GM19035 (cell line): Measurements from ENCODE around the gene SMLR1.
"Not testable (repeated sequence)": the region's sequence is repeated elsewhere in the genome, so short reads cannot be mapped to it uniquely, and the experiment has no call there.

ENCODE experiments used
- ATAC-seq: cut with Tn5 transposase; IDR thresholded peaks from one replicate; pipeline ENCODE4 v1.9.1; 2021; ENCODE audit not compliant: unreplicated experiment

The SMLR1 gene

DNA sequence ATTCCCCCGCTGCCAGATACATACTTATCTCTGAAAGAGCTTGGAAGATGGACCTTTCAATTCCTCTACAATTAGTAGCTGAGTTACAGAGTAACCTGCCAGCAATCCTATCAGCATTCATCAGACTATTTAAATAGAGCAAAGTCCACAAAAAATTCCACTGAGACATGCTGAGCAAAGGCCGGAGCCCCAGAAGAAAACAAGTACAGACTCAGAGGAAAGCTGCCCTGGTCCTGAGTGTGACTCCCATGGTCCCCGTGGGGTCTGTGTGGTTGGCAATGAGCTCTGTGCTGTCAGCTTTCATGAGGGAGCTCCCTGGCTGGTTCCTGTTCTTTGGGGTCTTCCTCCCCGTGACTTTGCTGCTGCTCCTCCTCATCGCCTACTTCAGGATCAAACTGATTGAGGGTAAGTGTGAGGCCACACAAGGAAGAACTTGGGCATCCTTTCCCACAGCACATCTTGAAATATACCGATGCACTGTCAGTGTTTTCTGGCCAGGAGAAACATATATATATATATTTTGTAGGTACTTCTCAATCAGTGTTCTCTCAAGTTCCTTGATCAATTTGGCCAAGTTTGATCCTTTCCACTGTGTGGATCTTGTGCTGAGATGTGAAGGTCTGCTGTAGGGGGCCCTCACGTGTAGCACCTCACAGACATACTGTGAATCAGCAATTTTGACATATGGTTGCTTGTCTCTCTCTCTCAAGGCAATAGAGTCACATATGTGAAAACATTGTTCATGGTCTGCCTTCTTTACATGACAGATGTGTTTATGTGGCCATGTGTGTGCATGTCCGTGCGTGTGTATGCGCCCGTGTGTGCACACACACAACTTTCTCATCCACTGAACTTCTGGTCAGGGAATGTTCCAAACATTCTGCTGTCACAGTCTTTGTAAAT, at the start of gene SMLR1:
TSS of gene SMLR1 (plus strand) at position 160 of the 903 bp plus-strand sequence. CDS start at position 168, 8 bp downstream.
- no peak for ATAC-seq

DNA sequence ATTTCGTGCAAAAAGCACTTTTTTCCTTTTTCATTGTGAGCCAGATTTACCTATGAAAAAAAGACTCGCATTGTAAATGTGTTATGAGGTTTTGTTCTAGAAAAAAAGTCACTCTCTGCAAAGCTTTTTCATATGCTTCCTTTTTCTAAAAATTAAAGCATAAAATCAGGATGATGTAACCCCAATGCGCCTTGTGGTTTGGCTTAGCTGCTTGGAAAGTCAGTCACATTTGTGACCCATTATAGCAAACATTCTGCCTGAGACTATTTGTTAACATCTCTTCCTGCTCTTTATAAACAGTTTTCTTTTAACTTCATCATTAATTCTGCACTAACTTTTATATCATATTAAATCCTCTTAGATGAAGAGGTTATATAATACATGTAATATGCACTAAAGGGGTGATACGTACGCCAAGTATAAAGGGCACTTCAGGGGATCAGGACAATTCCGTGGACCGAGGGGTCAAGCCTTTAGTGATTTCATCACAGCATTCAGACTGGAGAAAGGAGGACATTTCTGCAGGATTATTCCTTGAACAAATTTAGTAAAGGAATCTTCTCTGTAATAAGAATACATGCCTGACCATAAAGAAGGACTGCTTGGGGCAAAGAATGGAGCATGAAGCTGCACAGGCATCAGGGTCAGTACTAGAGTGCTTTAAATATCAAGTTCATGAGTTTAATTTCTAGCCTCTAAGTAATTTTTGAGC, 48.1 kb upstream of the SMLR1 start:
- ATAC-seq: no peak

DNA sequence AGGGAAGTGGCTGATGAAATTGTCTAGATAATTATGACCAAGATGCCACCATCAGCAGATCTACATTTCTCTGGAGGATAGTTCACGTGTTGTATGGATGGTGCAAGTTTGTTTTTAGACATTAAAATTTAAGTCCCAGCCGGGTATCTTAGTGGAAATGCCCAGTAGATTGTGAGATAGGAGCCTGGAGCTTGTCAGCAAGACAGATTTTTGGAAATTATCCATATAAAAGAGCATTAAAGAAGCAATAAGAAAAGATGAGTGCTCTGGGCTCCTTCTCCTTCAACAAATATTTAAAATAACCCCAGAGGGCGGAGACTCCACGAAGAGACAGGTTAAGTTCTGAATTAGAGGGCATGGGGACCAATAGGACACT, 47.6 kb upstream of the SMLR1 start:
- ATAC-seq: no peak

DNA sequence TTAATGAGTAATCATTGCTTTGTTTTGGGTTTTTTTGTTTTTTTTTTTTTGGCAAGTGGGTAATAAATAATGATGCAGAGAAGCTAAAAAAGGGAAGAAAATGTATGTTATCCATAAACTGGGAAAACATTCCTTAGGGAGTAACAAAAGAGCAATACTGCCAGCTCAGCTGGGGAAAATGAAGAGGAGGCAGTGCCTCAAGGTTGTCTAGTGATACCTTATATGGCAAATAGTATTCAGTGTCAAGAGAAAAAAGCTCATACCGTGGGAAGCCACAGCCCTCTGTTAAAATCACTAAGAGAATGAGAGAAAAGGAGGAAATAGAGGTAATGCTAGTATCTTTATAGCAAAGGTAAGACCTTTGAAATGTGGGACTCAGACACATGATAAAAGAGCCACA, 47.1 kb upstream of the SMLR1 start:
- no peak for ATAC-seq

DNA sequence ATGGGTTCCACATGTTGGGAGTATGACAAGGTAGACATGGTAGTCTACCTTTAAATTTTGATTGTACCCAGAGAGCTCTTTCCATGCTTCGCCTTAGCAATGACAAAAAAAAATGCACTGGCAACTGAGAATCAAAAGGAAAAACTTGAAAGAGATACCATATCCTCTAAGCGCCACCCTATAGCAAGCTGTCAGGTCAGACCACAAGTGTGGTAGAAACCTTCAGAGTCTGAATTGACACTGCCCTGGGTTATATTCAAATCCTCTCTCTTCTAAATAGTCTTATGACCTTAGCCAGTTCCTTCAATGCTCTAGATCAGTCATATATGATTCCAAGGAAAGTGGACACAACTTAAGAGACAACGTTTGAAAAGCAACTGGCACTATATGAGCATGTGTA, 45.6 kb upstream of the SMLR1 start:
- no peak for ATAC-seq

DNA sequence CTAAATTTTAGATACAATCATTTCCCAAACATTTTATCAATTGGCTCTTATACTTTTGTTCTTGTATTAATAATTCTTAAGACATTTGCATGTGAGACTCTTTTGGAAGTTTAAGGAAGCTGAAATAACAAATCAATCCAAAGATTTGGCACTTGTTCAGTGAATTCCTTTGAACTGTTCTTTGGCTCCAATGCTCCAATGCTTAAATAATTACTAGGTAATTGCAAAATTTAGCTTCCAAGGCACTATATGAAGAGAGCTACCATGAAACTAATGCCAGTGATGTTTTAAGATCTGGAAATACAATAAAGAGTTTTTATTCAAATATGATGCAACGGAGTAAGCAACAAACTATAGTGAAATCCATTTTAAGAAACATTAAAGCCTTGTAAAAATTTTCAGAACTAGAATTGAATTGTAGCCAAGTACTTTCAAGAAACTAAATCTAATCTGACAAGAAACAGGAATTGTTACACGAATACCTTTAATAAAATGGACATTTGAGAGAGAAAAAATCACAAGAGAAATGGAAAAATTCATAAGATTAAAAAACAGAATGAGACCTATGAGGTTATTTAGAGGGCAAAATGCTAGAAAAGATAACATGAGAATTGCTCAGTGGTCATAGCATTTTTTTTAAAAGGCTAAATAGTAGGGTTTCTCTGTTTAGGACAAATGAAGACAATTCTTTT, 43.6 kb upstream of the SMLR1 start:
- ATAC-seq: no peak

DNA sequence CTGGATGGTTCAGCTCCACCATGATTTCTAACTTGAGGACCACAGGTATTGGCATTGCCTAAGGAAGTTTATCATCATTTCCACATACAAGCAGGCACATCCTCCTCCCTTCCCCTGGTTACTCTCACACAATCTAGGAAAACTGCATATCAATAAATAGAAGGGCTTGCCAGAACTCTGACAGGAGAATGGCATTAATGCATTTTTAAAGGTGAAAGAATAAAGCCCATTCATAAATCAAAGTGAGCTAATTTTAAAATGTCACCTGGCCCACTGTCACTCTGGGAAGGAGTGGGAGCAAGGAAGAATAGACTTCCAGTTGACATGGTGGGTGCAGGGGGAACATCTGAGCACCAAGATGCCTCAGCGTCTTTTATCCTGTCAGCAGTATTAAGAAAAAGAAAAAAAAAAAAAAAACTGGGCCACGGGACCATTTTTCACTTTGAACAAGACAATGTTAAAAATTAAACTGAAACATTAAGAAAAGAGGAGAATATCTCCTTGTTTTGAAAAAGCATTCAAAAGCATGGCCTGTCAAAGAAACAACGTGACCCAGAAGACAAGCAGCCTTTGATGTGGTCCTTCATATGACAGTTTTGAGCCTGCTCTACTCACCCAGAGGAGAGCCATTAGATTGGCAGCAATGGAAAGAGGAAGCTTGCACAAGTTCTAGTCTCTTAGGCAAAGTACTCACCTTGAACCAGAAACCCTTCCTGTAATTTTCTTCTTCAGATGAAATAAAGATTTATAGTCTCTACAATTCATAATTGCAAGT, 39.3 kb upstream of the SMLR1 start:
- ATAC-seq: no peak

DNA sequence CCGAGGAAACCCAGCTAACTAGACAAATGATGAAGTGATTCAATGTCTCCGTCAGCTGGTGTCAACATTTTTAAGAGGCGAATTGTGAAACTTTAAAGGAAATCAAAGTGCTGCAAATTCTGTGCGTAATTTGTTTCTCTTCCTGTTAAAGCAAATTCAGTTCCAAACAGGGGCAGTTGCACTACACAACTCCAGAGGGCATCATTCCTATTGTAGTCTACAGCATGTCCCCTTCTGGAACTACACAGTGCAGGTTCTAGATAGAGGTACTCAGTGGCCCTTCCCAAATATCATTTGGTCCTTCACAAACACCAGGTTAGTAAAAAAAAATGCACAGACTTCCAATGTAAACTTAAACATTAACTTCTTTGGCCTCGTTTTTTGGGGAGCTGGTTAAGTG, 38.3 kb upstream of the SMLR1 start:
- no peak for ATAC-seq

DNA sequence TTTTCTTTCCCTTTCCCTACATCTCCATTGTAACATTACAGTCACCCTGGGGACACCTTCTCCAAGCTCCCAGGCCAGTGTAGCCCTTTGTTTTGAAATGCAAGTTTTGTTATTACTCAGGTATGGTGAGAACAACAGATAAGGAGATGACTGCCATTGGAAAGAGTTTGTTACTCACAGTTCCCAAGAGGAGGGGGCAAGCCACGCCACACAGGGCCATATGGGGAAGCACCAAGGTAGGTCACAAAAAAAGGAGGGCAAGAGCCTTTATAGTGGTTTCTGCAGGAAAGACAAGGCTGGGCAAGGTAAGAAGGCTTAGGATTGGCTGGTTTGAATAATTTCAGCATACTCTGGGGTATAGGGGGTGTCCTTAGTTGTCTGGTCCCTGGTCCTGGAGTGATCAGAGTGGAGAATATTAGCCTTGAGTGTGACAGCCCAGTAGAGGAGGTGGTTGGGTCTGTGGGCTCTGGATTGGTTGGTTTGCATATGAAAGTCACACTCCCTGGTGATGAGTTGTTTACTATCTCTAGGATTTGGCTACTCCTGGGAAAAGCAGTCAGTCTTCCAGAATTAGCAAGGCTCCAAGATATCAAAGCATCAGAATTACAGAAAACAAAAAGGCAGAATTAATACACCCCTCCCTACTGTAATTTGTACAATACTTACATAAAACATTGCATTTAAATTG, 33.1 kb upstream of the SMLR1 start:
- ATAC-seq: no peak

DNA sequence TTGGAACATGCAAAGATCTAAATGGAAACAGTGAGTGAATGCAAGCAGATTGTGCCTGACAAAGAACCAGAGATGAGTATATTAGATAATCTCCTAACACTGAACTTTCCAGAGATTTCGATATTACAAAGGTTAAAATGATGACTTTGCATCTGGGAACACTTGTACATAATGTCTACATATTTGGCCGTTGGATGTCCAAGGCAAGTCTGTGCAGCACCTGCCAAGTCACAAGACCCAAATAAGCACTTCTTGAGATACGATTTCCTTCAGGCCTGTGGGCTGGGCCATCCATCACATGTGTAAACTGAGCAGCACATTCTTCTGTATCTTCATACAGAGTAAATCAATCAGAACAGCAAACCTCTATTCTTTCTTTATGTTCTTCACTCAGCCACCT, 32.5 kb upstream of the SMLR1 start:
- no peak for ATAC-seq

DNA sequence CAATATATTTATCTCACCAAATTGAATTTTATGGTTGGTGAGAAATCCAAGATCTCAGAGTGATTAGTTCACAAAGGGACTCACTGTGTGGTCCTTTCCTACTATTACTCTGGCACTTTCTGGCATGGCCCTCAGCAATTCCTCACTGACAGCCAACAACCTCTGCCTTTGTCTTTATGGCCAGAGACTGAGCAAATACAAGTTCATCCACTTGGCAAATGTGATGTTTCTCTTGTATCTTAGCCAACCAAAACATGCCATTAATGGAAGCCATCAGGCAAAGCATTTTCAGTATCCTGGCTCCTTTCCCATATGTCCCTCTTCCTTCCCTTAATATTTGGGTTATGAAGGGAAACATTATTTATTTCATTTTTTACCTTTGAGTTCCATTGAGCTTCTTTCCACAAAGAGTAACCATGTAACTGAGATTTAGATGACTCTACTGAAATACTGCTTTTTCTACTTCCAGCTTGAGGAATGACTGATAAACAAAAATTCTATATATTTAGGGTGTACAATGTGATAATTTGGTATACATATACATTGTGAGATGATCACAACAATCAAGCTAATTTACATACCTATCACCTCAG, 30.8 kb upstream of the SMLR1 start:
- ATAC-seq: no peak

DNA sequence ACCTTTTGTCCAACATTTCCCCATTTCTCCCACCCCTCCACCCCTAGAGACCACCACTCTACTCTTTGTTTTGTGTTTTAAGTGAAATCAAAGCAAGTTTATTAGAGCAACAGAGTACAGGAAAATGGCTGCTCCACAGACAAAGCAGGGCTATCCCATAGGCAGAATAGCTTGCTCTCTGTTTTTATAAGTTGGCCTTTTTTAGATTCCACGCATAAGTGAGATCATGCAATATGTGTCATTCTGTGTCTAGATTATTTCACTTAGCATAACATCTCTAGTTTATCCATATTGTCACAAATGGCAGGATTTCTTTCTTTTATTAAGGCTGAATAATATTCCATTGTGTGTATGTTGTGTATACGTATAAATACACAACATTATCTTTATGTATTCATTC, 30.1 kb upstream of the SMLR1 start:
- no peak for ATAC-seq

DNA sequence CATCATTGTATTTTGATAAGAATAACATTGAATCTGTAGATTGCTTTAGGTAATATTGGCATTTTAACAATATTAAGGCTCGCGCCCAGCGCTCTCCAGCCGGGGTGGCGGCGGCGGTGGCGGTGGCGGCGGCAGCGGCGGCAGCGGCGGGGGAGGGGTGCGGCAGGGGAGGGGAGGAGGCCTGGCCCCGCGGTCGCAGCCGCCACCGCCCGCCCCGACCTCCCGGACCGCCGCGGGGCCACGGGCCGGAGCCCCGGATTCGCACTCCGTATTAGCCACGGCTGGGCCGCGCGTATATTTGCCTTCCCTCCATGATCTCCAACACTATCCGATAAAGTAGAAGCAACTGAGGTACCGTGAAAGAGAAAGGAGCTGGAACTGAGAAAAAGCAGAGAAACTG, 25.8 kb upstream of the SMLR1 start:
- not testable (repeated sequence) for ATAC-seq

DNA sequence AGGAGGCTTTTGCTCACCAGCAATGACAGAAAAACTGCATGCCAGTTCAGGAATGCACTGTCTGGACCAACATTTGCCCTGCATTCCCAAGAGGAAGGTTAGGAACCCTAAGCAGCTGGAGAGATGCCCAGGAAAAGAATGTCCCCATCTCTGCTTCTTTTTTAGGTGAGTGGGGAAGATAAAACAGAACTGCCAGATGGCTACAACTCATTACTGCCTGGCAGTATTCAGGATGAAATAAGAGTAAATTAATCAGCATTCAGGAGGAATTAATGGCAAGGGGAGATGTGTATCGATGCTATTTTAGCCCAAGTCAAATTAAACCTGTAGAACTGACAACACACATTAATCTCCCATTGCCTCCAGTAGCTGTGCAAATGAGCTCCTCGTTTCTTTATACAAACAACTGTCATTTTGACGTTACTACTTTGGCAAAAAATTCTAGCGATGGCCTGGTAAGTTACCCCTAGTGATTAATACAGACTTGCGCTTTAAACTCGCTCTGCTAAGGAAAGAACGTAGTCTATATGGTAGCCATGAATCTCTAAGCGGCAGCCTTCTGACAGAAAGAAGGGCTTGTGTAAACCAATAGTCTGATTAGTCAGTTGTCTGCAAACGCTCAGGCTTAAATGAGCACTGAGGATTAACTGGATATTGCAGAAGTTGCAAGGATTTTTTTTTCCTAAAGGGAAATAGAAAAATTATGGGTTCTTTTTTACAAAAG, 16.7 kb upstream of the SMLR1 start:
- ATAC-seq: no peak

DNA sequence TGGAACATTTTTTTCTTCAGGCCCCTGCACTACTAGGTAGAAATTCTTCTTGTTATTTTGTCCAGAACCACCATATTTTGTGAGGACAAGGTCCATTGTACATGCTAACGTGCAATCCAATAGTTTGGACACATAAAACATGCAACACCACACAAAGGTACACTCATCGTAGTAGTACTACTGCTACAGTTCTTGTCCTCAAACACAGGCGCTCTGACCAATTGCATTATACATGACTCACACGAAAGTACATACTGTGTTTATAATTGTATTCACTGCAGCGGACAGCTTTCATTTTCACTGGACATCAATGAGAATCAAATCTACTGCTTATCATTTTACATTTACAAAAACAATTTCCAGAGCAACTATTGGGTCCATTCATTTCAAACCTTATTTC, 15.3 kb upstream of the SMLR1 start:
- no peak for ATAC-seq

DNA sequence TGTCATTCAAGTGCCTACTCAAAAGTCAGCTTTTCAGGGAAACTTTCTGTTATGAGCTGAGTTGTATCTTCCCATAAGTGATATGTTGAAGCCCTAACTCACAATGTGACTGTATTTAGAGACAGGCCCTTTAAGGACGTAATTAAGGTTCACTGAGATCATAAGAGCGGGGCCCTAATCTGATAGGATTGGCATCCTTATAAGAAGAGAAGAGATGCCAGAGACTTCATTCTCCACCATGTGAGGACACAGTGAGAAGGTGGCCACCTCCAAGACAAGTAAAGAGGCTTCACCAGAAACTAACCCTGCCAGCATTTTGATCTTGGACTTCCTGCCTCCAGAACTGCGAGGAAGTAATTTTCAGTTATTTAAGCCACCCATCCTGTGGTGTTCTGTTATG, 12.7 kb upstream of the SMLR1 start:
- ATAC-seq: no peak

DNA sequence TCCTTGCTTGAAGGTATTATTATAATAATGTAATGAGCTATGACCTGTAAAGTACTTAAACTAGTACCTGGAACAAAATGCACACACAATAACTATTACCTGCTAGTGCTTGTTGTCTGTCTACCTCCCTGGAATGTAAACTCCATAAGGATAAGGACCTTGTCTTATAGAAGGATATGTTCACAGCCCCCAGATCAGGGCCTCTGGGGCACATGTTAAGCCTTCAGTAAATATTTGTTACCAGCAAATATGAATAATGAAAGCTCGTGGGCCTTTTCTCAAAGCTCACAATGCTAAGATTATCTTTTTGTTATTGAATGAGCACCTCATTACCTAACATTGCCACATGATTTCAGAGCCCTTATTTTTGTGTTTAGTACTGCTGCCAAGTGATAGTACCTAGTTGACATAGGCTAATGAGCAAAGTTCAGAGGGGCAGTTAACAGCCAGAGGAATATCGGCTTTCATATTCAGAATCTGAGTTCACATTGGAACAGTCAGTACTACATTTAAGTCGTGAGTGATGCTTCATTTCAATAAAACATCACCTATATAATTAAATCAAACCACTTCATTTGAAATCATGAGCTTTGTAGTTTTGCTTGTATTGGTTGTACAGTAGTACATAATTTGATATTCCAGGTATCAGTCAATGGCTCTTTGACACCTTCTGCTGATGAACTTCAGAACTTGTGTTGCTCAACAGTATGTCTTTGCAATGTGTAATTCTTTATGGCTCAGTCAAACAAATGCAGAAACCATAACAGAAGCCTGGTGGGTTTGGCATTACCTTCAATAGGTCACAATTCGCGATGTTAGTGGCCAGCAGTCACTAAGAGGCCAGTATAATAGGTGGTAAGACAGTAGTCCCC, 11.8 kb upstream of the SMLR1 start:
- no peak for ATAC-seq

DNA sequence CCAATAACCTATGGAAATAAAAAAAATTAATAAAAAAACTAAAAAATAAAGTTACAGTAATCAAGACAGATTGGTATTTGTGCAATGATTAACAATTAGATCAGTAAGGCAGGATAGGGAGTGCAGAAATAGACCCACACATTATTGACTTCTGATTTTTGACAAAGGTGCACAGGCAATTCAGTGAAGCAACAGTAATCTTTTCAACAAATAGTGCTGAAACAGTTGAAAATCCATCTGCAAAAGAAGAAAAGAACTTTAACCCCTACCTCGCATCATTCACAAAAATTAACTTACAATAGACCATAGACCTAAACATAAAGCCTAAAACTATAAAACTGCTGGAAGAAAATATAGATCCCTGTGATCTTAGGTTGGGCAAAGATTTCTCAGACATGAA, 4.5 kb upstream of the SMLR1 start:
- no peak for ATAC-seq
